ENCODE measurements around the gene ZFPL1.
A peak's percentile ranks its signal among the peaks of the same experiment; 100 is the strongest.

Gene ZFPL1

DNA sequence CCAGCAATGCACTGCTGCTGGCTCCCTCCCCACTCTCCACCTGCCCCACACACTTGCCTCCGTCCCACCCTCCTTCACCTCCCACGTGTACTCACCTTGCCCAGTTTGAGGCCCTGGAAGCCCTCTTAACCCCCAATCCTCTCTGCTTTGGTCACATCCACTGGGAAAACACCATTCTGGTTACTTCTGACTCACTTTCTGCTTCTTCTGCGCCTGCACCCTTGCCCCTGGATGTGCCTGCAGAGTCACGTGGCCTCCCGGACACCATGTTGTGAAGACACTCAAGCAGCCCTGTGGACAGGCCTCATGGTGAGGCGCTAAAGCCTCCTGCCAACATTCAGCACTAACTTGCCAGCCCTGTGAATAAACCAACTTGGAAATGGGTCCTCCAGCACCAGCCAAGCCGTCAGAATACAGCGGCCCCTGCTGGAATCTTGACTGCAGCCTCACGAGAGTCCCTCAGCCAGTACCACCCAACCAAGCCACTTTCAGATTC, 23.1 kb upstream of the ZFPL1 start:
- no peak for DNase-seq

DNA sequence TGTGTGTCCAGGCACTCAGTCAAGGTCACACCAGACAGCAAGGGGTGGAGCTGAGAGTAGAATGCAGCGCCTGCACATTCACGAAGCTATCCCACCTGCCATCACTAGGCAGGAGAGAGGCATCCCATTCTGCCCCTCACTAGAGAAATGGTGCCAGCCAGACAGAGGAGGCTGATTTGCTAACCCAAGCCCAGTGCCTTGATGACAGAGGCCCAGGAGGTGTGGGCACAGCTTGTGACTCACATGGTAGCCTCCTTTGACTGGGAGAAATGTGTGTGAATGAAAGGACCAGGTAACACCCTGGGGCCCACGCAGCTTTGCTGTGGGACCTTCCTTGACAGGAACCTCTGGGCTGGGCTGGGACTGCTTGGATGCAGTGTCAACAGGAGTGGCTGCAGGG, 20.5 kb upstream of the ZFPL1 start:
- DNase-seq: no peak

DNA sequence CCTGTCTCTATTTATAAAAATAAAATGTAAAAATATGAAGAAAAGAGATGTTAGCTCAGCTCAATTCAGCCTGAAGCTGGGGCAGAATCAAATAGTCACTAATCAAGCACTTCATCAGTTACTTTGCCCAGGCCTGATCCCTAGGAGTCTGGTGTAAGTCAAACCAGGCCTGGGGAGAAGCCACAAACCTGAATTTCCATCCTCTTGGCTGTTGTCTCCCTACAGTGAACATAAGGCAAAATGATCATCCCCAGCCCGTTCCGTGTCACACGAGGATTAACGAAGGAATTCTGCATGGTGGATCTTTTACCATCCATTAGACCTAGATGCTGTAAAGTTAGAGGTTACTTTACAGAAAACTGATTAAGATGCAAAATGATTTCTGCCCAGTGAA, 19.2 kb upstream of the ZFPL1 start:
- DNase-seq: no peak

DNA sequence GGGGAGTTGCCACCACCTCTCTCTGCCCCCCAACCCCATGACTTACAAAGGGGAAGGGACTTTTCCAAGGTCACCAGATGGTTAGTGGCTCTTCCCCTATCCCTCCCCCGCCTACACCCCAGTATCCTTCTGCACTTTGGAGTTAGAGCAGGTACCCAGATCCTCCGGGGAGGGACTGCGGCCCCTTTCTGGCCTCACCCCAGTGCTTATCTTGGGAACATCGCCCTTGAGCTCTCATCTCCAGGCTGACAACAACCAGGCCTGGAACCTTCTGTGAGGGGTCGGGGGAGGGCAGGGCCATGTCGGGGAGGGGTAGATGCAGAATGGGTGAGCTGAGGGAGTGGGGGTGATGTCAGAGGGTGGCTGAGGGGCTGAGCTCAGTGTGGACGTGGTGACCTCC, 18.2 kb upstream of the ZFPL1 start:
- no peak for DNase-seq

DNA sequence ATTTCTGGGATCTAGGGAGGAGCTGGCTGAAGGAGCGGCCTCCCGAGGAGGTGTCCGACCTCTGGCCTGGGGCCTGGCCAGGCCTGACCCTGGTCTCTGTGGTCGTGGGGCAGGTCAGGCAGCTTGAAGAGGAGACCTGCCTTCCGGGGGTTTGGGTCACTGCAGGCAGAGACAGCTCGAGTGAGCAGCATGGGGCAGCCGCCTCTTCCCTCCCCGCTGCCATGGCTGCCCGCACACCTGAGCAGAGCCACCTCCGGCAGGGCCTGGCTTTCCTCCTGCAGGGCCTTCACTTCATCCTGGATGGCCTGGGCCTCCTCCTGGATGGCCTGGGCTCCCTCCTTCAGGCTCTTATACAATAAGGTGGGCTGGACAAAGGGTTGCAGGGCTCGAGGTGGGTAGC, 17.7 kb upstream of the ZFPL1 start:
- peak; percentile 56 for DNase-seq

DNA sequence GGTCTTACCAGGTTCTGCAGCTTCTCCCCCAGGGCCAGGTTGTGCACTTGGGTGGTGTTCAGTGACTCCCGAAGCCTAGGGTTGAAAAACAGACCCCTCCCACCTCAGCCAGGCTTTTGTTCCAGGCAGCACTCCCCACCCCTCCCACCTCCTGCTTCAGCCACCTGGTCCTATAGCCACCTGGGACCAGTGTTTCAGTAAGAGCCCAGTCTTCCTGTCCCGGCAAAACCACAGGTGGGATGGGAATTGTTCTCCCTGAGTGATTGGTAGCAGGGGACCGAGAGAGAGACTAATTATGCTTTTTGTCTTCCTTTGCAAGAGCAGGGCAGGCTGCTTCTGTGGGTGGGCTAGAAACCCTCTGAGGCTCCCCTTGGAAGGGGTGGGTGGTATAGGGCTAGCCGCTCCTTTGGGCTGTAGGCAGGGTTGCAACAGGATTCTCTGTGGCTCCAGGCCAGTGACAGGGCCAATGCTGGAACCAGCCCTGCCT, 17.2 kb upstream of the ZFPL1 start:
- peak; percentile 95 for DNase-seq

DNA sequence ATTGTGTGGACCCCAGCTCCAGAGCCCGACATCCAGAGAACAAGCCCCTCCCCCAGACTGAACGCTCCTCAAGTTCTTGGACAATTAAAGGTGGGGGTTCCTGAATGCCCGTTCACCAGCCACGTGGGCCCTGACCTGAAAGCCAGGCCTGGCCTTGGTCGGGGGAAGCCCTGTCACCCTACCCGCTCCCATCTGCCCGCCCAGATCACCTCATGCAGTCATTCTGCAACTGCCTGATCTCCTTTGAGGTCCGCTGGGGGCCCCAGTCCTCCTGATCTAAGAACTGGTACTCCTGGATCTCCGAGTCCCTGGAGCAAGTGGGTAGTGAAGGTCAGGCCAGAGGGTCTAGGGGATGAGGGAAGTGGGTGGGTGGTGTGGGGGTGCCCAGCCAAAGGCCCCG, 16.6 kb upstream of the ZFPL1 start:
- no peak for DNase-seq

DNA sequence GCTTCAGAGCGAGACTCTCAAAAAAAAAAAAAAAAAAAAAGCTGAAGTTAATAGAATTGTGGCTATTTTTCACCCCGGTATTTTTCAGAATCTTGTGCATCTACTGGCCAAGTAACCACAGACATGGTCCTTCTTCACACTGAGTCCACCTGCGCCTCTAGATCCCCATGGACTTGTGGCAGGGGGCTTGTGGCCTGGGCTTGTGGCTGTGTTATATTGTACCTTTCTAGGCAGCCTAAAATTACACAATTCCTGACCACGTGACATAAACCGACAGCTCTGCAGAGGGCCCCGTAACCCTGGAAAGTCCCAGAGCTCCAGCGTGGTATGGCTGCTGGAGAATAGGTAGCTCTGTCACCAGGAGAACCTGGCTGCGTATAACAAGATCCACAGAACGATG, 14.8 kb upstream of the ZFPL1 start:
- no peak for DNase-seq

DNA sequence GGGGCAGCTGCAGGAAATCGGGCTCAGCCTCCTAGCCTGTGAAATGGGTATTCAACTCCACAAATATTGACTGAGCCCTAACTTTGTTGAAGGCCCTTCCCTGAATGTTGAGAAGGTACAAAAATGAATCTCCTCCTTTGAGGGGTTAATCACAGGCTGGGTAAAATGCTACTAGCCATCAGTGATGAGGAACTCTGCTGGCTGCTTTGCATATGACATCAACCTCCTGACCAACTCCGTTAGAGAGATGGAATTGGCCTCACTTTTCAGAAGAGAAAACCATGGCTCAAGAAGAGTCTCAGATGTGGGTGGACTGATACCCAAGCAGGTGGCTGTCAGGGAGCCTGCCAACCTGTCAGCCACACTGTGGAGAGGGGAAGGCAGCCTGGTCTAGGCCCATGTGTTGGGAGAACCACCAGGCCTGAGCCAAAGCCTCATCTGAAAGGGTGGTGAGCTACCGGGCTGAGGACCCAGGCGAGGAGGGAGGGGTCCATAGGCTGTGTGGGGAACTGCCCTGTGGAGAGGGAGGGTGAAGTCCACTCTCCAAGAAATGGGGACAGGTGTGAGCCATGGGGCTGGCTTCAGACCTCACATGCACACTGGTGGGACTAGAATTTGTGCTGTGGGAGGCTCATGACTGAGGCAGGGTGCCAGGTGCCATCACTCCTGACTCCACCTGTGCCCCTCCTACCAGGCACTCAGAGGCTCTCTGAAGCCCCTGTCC, 12.0 kb upstream of the ZFPL1 start:
- no peak for DNase-seq

DNA sequence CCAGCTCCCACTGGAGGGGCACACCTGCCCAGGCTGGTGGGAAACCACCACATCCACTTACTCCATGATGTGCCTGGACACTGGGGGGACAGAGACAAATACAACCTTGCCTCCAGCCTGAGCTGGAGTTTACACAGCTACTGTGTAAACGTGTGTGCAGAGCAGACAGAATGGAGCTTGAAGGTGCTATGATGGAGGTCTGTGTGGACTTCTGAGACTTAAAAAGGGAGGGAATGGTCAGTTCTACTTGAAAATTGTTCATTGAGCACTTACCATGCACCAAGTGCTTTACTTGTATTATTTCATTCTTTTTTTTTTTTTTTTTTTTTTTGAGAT, 11.4 kb upstream of the ZFPL1 start:
- no peak for DNase-seq

DNA sequence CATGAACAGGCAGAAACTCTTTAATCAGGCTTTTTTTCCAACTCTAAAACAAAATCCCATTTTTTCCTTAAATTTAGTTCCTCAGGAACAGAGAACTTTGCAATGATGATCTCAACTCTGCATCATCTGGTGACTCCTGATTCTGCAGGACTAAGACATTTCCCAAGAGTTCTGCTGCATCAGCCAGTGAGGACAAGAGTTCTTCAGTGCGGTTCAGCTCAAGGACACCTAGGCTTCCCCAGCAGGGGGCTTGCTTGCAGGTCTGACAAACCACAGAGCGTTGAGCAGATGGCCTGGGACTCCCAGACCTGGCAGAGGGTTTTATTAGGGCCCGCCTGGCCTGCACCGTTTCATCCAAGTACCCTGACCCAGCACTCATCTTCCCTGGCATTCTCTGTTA, 6.6 kb upstream of the ZFPL1 start:
- DNase-seq: no peak

DNA sequence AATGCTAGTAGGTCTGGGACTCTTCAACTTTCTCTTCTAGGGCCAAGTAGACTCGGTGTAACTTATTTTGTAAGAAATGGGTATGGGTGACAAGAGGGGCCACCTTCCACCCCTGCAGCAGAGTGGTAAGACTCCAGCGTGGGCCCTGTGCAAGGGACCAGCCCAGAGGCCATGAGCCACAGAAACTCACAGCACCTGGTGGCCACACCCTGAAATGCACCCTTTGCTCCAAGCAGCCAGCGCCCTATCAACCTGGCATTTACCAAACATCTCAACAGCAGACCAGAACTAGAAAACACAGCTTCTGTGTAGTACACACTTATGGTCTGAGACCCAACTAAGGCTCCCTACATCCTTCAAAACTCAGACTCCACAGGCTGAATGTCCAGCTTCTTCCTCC, 5.9 kb upstream of the ZFPL1 start:
- peak; percentile 38 for DNase-seq

DNA sequence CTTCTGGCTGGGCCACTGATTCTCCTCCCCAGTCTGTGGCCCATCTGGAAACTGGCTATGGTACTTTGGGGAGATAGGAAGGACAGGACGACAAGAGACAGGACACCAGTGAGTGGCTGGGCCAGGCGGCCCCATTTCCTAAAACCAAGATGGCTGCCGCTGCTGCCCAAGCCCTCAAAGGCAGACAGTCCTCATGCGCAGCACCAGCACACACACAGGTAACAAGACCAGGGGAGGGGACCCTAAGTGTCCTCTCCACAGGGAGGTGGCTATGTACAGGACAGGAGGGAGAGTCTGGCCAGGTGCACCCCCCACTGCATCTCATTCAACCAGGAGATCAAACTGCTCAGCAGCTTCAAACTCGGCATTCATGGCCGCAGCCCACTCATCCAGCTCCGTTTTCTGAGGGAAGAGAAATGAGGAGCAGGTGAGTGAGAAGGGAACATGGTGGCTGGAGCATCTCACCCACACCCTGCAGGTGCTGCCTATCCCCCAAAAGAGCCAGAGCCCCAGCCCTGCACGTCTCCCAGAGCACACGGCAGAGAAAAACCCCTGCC, 5.2 kb upstream of the ZFPL1 start:
- DNase-seq: no peak

DNA sequence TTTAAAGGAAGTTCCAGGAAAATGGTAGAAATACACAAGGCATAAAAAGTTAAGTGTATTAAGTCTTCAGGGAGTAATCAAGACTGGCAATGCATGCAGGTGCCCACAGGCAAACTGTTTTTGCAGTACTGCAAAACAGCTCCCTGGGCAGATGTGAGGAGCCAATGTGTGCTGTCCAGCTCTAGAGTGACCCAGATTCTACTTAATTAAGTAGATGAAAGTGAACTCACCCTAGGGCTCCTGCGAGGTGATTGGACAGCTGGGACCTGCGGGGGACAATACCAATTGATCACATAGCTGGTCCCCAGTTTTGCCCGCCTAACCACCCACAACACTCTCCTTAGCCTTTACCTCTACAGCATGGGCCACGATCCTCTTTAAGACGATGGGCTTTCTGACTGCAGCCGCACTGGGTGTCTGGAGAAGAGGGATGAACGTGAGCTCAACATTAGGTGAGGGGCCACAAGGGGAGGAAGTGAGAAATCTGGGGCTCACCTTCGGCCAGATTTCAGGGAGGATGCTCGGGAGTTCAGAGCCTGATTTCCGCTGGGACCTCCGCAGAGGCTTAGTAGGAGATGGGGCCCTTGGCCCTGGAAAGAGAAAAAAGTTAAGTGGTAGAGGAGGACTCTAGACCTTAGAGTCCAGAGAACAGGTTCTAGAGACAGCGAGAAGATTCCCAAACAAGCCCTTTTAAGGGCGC, 738 bp upstream of the ZFPL1 start:
- DNase-seq: peak; percentile 8

DNA sequence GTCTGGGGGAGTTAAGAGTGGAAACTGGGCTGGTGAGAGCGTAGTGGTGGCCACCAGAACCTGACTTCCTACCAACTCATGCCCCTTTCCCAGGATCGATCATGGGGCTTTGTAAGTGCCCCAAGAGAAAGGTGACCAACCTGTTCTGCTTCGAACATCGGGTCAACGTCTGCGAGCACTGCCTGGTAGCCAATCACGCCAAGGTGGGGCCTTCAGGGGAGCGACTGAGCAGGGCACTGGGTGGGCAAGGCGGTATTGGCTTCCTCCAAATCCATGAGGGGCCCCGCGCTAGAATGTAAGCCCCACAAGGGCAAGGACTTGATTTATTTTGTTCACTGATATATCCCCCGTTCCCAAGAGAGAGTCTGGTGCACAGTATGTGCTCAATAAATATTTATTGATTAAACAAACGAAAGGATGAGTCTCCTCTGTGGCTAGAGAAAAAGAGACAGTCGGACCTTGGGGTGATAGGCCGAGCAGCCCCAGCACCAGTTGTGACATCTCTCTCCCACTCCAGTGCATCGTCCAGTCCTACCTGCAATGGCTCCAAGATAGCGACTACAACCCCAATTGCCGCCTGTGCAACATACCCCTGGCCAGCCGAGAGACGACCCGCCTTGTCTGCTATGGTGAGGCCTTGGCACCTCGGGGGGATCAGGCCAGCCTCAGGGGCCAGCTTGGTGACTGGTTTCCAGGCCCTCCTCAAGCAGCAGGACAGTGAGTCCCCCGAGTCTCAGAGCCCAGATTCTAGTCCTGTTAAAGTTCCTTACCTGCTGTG, 765 bp downstream of the ZFPL1 start:
- peak; percentile 44 for DNase-seq

DNA sequence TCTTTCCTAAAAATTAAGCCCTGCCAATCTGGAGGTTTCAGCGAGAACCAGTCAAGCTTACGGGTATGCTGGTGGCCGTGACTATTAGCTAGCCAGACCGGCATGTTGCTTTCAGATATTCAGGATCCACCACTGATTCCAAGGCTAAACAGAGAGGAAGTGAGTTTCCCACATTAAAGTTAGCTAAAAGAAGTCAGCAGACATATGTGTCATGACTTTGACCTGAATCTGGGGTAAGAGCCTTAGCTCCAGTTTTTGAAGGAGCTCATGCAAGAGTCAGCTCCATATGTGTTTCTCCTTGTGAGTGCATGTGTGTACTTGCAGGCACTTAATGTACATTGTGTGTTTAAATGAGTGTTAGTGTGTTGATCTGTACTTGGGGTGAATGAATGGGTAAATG, 1.4 kb downstream of the ZFPL1 start:
- no peak for DNase-seq

DNA sequence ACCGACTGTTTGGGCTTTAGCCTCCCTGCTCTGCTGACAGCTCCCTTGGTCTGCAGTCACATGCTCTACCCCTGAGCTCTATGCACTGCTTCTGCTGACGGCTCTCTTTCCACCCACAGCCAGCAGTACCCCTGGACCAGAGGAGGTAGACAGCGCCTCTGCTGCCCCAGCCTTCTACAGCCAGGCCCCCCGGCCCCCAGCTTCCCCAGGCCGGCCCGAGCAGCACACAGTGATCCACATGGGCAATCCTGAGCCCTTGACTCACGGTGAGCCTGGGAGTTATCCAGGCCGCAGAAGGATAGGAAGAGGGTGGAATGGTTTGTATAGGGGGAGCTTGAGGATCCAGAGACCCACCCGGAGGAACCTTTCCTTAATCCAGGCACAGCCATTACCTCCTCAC, 2.8 kb downstream of the ZFPL1 start:
- DNase-seq: no peak

DNA sequence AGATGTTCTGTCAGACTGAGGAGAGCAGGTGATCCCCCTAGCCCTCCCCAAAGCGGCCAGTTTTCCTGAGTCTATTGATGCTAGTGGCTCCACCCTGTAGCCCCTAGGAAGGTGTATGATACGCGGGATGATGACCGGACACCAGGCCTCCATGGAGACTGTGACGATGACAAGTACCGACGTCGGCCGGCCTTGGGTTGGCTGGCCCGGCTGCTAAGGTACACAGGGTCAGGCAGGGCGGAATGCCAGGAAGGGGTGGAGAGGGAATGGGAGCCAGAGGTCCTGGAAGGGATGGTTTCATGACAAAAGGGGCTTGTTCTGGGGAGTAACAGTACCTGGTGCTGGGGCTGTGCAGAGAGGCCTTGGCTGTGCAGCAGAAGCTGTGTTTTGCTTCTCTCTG, 3.2 kb downstream of the ZFPL1 start:
- DNase-seq: no peak

DNA sequence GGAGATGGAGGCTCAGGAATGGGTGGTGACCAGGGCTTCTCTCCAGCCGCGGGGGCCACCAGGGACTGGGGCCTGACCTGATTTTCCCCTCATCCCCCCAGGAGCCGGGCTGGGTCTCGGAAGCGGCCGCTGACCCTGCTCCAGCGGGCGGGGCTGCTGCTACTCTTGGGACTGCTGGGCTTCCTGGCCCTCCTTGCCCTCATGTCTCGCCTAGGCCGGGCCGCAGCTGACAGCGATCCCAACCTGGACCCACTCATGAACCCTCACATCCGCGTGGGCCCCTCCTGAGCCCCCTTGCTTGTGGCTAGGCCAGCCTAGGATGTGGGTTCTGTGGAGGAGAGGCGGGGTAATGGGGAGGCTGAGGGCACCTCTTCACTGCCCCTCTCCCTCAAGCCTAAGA, 3.8 kb downstream of the ZFPL1 start:
- no peak for DNase-seq

DNA sequence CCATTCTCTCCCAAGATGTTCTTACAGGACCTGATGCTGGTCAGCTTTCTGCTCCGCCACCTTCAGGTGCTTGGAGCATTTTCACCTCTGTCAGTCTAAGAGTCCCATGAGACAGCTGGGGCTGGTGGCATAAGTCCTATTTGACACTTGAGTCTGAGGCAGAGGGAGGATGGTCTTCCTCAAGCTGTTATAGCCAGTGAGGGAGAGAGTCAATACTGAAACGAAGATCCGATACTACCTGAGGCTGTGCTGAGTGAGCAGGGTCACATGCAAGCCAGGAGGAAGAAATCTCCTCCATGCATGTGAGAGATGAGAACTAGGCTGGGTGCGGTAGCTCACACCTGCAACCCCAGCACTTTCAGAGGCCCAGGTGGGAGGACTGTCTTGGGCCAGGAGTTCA, 5.6 kb downstream of the ZFPL1 start:
- DNase-seq: no peak

DNA sequence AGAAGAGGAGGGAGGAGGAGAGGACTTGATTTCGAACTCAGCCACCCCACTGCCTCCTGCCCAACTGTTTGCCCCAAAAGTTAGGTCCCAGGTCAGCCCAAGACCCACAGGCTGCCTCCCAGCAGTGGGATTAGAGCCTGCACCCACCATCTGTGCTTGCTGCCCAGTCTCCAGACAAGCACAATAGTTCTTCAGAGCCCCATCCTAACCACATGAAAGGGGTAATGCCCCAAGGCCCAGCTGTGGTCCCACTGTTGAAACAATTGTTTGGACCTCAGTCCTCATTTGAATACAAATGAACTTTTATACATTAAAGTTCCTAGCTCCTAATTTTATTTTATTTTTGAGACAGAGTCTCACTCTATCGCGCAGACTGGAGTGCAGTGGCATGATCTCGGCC, 6.6 kb downstream of the ZFPL1 start:
- DNase-seq: no peak

DNA sequence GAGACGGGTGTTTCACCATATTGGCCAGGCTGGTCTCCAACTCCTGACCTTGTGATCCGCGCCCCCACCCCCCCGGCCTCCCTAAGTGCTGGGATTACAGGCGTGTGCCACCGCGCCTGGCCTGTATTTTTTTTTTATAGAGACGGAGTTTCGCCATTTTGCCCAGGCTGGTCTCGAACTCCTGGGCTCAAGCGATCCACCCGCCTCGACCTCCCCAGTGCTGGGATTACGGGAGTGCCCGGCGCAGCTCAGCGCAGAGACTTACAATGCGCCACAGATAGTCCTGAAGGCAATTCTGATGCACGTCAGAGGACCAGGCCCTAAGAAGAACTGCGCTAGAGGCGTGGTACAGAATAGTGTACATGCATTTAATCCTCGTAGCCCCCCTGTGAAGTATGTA, 11.4 kb downstream of the ZFPL1 start:
- DNase-seq: no peak

DNA sequence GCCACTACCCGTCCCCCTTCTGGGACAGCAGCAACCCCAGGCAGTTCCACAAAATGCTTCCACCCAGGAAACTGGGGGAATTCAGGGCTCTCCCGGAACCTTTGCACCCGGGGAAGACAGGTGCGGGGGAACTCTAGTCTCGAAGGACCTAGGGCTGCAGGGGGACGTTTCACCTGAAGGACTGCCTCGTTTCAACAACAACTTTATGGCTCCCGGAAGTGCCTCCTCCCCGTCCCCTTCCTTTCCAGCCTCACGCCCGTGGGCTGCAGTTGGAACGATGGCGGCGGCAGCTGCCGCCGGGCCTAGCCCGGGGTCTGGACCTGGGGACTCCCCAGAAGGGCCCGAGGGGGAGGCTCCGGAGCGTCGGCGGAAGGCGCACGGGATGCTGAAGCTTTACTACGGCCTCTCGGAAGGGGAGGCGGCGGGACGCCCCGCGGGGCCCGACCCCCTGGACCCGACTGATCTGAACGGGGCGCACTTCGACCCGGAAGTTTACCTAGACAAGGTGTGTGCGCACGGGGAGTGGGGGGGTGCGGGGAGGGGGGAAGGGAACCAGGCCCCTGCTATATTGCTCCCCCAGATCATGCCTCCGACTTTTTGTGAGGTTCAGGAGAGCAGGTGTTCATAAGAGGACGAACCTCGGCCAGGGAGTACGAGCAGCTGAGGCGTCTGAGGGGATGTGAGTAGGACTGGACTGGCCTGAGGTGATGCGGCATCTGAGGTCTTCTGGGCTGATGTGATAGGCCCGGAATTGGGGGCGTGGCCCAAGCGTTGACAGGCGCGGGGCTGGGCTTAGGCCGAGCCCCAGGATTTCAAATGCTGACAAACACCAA, 12.2 kb downstream of the ZFPL1 start, which contains the start of gene VPS51:
Gene VPS51, plus strand, starts transcription at position 241 of the 833 bp plus-strand sequence. Its CDS starts 37 bp downstream, at position 278.
- peak; percentile 91 for DNase-seq

Measured in NCI-H146 (cell line).